ENCODE measurements around the gene PTPN7.
"Not testable (repeated sequence)": the region's sequence is repeated elsewhere in the genome, so short reads cannot be mapped to it uniquely, and the experiment has no call there.

Gene PTPN7

GRCh38 chr1:202129453-202130296 is 30.7 kb downstream of the PTPN7 start:
- peak; percentile 66 to 91 for DNase-seq

DNA sequence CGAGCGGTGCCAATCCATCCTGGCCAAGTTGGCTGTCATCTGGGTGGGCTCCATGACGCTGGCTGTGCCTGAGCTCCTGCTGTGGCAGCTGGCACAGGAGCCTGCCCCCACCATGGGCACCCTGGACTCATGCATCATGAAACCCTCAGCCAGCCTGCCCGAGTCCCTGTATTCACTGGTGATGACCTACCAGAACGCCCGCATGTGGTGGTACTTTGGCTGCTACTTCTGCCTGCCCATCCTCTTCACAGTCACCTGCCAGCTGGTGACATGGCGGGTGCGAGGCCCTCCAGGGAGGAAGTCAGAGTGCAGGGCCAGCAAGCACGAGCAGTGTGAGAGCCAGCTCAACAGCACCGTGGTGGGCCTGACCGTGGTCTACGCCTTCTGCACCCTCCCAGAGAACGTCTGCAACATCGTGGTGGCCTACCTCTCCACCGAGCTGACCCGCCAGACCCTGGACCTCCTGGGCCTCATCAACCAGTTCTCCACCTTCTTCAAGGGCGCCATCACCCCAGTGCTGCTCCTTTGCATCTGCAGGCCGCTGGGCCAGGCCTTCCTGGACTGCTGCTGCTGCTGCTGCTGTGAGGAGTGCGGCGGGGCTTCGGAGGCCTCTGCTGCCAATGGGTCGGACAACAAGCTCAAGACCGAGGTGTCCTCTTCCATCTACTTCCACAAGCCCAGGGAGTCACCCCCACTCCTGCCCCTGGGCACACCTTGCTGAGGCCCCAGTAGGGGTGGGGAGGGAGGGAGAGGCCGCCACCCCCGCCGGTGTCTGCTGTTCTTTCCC is 32.4 kb downstream of the PTPN7 start:
- no peak for DNase-seq

DNA sequence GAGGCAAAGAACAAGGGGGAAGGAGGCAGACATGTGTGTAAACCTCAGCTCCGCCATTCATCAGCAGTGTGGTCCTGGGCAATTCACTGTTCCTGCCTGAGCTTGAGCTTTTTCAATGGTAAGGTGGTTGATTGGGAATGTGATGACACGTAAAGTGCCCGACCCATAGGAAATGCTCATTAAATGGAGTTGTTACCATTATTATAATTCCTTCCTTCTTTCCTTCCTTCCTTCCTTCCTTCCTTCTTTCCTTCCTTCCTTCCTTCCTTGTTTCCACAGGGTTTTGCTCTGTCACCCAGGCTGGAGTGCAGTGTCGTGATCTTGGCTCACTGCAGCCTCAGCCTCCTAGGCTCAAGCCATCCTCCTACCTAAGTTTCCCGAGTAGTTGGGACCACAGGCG is 33.3 kb downstream of the PTPN7 start:
- DNase-seq = no peak

DNA sequence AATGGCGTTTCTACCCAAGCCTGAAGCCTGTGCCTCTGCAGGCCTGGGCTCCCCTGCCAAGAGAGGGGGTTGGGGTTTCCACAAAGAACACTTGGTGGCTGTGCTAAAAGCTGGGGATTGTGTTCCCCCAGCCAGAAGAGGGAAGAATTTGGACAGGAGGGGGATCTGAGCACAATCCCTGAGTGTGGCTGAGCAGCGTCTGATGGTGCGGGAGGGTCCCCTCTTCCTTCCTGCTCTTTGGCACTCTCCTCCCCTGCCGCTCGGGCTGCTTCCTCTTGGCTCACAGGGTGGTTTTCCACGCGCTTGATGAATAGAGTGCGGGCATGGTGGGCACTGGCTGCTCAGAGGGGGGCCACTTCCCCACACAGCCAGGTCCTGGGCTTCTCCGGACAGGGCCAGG is 34.0 kb downstream of the PTPN7 start:
- DNase-seq = peak; percentile 33 to 56

DNA sequence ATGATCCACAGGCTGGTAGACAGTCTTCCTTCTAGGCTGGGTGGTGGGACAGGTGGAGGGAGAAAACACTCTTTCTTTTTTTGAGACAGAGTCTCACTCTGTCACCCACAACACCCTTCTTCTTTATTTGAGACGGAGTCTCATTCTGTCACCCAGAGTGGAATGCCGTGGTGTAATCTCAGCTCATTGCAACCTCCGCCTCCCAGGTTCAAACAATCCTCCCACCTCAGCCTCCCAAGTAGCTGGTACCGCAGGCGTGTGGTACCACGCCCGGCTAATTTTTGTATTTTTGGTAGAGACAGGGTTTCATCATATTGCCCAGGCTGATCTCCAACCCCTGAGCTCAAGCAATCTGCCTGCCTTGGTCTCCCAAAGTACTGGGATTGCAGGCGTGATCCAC is 34.8 kb downstream of the PTPN7 start:
- DNase-seq = no peak

- DNase-seq = no peak
Measured at GRCh38 chr1:202124142-202124541, 36.3 kb downstream of the PTPN7 start.

DNA sequence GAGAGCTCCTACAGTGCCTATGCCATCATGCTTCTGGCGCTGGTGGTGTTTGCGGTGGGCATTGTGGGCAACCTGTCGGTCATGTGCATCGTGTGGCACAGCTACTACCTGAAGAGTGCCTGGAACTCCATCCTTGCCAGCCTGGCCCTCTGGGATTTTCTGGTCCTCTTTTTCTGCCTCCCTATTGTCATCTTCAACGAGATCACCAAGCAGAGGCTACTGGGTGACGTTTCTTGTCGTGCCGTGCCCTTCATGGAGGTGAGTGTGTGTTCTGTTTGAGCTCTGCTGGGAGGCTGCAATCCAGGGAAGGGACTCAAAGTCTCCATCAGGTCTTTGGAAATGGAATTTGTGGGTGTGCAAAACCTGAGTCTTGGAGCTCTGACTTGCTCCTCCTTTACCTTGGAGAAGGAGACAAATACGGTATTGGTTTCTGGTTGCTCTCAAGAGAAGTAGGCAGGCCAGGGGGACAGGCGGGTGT is 37.0 kb downstream of the PTPN7 start:
- no peak for DNase-seq

DNA sequence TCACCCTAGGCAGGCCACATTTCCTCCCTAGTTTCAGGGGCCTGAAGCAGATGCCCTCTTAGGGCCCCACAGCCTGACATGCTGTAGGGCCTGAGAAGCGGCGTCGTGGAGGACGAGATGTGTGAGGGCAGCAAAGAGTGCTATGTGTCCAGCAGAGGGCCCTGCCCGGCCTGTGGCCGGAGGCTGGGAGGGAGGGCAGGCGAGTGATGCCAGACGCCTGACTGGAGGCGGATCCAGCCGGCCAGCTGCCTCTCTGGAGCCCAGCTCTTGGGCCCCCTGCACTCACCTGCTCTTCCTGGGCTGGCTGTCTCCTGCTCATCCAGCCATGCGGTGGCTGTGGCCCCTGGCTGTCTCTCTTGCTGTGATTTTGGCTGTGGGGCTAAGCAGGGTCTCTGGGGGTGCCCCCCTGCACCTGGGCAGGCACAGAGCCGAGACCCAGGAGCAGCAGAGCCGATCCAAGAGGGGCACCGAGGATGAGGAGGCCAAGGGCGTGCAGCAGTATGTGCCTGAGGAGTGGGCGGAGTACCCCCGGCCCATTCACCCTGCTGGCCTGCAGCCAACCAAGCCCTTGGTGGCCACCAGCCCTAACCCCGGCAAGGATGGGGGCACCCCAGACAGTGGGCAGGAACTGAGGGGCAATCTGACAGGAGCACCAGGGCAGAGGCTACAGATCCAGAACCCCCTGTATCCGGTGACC is 37.6 kb downstream of the PTPN7 start, which contains the start of gene GPR37L1:
TSS of gene GPR37L1 (plus strand) at position 279 of the 697 bp plus-strand sequence. CDS start at position 326, 47 bp downstream.
- peak; percentile 84 to 85 for DNase-seq

- DNase-seq = no peak
Measured at GRCh38 chr1:202121006-202121405, 39.4 kb downstream of the PTPN7 start.

DNA sequence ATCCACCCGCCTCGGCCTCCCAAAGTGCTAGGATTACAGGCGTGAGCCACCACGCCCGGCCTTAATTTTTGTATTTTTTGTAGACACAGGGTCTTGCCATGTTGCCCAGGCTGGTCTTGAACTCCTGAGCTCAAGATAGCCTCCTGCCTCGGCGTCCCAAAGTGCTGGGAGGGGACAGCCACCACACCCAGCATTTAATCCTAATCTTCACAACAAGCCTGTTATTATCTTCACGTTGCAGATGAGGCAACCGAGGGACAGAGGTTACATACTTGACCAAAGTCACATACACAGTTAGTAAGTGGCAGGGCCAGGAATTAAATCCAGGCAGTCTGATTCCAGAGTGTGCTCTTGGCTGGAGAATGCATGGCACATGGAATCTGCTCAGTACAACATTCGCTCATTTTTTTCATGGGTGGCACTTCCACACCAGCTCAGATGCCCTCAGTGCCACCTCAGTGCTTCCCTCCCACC is 42.5 kb downstream of the PTPN7 start:
- DNase-seq = no peak

DNA sequence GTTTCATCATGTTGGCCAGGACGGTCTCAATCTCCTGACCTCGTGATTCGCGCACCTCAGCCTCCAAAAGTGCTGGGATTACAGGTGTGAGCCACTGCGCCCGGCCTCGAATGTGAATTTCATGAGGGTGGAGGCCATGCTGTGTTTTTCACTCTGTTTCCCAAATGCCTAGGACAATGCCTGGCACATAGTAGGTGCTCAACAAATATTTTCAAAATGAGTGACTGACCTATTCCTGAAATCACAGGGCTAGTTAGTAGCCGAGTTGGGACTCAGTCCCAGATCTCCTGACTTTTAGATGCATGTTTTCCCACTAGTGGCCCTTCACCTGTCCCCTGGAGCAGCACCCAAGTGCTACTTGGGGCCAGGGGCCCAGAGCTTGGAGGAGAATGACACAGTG is 44.1 kb downstream of the PTPN7 start:
- no peak for DNase-seq

- no peak for DNase-seq
Measured at GRCh38 chr1:202113690-202114300, 46.6 kb downstream of the PTPN7 start.

- DNase-seq = no peak
Measured at GRCh38 chr1:202112859-202113689, 47.3 kb downstream of the PTPN7 start.

- not testable (repeated sequence) for DNase-seq
Measured at GRCh38 chr1:202111589-202111988, 48.8 kb downstream of the PTPN7 start.

GRCh38 chr1:202110977-202111376 is 49.4 kb downstream of the PTPN7 start:
- no peak for DNase-seq

- DNase-seq = no peak
Measured at GRCh38 chr1:202107801-202108731, 52.3 kb downstream of the PTPN7 start.

GRCh38 chr1:202107321-202107761 is 53.1 kb downstream of the PTPN7 start:
- DNase-seq = no peak

DNA sequence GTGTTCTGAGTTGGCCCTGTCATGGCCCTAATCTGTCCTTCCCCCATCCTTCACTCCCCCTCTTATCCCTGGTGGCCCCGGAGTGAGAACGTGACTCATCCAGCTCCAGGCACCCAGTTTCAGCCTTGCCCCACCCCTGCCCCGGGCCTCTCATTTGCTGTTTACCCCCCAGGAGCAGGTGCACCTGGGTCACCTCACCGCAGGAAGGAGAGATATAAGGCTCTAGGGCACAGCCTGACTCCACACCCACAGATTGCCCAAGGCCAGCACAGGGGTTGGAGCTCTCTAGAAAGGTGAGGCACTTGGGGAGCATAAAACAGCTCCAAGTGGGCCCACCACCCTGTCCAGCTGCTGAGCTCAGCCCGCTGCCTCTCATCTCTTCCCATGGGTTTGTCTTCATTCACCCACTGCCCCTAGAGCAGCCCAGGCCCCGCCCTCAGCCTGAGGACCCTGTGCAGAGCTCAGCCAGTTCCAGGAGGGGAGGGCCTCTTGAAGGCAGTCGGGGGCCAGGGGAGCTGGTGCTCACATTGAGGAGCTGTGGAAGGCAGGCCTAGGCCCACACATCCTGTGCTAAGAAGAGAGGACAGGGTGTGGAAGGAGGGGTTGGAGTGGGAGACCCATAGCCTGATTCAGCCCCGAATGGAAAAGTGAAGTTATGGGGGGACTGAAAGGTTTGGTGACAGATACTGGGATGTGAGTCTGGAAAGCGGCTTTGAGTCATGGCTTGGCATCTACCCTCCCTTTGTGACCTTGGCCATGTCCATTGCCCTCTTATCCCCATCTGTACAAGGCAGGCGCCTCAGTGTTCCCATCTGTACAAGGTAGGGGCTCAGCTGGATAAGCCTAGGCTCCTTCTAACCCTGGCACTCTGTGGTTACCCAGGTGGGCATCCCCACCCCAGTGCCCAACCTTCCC is 53.8 kb downstream of the PTPN7 start:
- no peak for DNase-seq
